ENCODE results near the gene SASH1.

DNA sequence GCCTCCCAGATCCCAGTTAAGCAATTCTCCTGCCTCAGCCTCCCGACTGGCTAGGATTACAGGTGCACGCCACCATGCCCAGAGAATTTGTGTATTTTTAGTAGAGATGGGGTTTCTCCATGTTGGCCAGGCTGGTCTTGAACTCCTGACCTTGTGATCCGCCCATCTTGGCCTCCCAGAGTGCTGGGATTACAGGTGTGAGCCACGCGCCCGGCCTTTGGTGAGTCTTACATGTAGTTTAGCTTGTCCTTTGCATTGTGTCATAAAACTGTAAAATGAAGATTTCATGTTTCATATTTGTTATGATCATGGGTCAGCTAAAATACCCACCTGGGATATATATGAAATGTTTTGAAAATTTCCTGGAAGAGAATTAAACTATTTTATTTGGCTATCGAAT is 183.5 kb downstream of the SASH1 start:
- TF ChIP-seq, protein P1, sequence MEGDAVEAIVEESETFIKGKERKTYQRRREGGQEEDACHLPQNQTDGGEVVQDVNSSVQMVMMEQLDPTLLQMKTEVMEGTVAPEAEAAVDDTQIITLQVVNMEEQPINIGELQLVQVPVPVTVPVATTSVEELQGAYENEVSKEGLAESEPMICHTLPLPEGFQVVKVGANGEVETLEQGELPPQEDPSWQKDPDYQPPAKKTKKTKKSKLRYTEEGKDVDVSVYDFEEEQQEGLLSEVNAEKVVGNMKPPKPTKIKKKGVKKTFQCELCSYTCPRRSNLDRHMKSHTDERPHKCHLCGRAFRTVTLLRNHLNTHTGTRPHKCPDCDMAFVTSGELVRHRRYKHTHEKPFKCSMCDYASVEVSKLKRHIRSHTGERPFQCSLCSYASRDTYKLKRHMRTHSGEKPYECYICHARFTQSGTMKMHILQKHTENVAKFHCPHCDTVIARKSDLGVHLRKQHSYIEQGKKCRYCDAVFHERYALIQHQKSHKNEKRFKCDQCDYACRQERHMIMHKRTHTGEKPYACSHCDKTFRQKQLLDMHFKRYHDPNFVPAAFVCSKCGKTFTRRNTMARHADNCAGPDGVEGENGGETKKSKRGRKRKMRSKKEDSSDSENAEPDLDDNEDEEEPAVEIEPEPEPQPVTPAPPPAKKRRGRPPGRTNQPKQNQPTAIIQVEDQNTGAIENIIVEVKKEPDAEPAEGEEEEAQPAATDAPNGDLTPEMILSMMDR (IDR thresholded peaks at IDR 0.05): no peak
- no peak for TF ChIP-seq POLR2A (IDR thresholded peaks at IDR 0.05)

All from body of pancreas (tissue), 4 donors.